ENCODE data around the gene SNRNP40. TPM values are rescaled to one million over a fixed set of nuclear protein-coding genes. Genes with fewer than 3 reads are reported as not detected.

SNRNP40 gene
- total RNA-seq, 1 donor from 2014 or later = 11.8 TPM

DNA sequence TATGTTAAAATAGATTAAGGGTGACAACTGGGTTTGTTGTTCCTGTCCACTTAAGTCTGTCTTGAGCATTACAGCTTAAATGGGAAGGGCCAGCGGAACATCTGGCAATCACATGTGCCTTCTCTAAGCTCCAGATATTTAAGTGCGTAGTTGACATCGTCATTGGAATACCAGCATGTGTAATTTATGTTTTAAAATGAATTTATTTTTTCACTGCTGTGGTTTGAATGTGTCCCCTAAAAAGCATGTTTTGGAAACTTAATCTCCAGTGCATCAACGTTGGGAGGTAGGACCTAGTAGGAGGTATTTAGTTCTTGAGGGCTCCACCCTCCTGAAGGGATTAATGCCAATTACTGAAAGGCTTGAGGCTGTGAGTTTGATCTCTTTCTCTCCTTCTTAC lies 13.6 kb upstream of the SNRNP40 start:
- intact Hi-C loops (cut with DNase I) = no loop called here
- Histone ChIP-seq H3K27me3 (no peaks in the 10 kb centered on the region), H3K4me3 (no peak overlapping the region), H3K36me3 (peaks cover 19 to 42% of the 10 kb centered on the region in 2 donors), H3K4me1 (peaks cover 0 to 3% of the 10 kb centered on the region in 2 donors), H3K27ac (no peak overlapping the region), H3K9me3 (no peaks in the 10 kb centered on the region)
- TF ChIP-seq, protein P1, sequence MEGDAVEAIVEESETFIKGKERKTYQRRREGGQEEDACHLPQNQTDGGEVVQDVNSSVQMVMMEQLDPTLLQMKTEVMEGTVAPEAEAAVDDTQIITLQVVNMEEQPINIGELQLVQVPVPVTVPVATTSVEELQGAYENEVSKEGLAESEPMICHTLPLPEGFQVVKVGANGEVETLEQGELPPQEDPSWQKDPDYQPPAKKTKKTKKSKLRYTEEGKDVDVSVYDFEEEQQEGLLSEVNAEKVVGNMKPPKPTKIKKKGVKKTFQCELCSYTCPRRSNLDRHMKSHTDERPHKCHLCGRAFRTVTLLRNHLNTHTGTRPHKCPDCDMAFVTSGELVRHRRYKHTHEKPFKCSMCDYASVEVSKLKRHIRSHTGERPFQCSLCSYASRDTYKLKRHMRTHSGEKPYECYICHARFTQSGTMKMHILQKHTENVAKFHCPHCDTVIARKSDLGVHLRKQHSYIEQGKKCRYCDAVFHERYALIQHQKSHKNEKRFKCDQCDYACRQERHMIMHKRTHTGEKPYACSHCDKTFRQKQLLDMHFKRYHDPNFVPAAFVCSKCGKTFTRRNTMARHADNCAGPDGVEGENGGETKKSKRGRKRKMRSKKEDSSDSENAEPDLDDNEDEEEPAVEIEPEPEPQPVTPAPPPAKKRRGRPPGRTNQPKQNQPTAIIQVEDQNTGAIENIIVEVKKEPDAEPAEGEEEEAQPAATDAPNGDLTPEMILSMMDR (IDR thresholded peaks at IDR 0.05) = no peak
- no peak for DNase-seq (ENCODE audit: low spot score in 2 of 2)

DNA sequence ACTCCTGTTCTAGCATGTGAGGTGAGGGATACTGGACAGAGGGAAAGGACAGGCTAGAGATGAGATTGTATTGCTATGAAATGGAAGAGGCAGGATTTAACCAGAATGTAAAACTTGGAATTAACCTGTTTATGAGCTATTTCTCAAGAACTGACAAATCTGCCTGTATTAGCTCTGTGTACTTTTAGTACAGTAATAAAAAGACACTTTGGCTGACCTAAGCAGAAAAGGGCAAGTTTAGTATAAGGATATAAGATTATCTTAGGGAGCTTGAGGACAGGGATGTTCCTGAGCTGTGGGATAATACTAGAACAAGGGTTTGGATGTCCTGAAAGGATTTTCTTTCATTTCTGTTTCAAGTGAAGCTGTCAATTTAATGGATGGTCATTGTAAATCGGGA lies 11.4 kb upstream of the SNRNP40 start:
- DNase-seq (ENCODE audit: low spot score in 2 of 2) = no peak
- Histone ChIP-seq H3K36me3 (peaks cover 10 to 32% of the 10 kb centered on the region in 2 donors), H3K27ac (no peak overlapping the region), H3K9me3 (no peaks in the 10 kb centered on the region), H3K27me3 (no peaks in the 10 kb centered on the region), H3K4me1 (peaks cover 0 to 3% of the 10 kb centered on the region in 2 donors), H3K4me3 (no peak overlapping the region)
- TF ChIP-seq, protein P1 (IDR thresholded peaks at IDR 0.05) = no peak
- intact Hi-C loops (cut with DNase I) = no loop called here

DNA sequence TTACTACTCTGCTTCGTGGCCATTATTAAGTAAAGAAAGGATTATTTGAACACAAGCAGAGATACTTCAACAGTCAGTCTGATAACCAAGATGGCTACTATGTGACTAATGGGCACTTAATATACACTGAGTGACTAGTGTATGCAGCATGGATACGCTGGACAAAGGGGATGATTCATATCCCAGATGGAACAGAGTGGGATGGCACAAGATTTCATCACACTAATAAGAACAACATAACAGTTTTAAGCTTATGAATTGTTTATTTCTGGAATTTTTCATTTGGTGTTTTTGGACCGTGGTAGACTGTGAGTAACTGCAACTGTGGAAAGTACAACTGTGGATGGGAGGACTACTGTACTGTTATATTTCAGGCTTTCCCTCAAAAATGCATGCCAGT lies 9.7 kb upstream of the SNRNP40 start:
- intact Hi-C loops (cut with DNase I) = no loop called here
- Histone ChIP-seq H3K4me3 (no peak overlapping the region), H3K27me3 (no peaks in the 10 kb centered on the region), H3K36me3 (peaks cover 4 to 14% of the 10 kb centered on the region in 2 donors), H3K27ac (no peak overlapping the region), H3K9me3 (no peaks in the 10 kb centered on the region), H3K4me1 (peaks cover 0 to 3% of the 10 kb centered on the region in 2 donors)
- DNase-seq (ENCODE audit: low spot score in 2 of 2) = no peak
- TF ChIP-seq, protein P1 (IDR thresholded peaks at IDR 0.05) = no peak

DNA sequence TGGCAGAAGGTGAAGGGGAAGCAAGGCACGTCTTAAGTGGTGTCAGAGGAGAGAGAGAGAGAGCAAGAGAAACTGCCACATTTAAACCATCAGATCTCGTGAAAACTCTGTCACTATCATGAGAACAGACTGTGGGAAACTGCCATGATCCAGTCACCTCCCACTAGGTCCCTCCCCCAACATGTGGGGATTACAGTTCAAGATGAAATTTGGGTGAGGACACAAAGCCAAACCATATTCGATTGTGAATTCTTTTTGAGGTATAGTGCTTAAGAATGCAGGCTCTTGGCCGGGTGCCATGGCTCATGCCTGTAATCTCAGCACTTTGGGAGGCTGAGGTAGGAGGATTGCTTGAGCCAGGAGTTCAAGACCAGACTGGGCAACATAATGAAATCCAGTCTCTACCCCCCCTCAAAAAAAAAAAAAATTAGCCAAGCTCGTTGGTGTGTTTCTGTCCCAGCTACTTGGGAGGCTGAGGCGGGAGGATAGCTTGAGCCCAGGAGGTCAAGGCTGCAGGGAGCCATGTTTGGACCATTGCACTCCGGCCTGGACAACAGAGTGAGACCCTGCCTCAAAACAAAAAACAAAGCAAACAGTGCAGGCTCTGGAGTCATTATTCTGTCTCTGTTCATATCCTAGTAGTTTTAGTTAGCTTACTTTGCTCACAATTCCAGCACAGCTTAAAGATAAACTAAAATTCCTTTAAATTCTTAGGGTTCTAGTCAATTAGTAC lies 6.3 kb upstream of the SNRNP40 start:
- H3K36me3 ChIP-seq = peaks cover 0 to 8% of the 10 kb centered on the region in 2 donors
- H3K27ac ChIP-seq = no peak overlapping the region
- intact Hi-C loops (cut with DNase I) = no loop called here
- DNase-seq (ENCODE audit: low spot score in 2 of 2) = no peak
- no peaks in the 10 kb centered on the region for H3K9me3 ChIP-seq
- H3K4me1 ChIP-seq = peaks cover 2 to 20% of the 10 kb centered on the region in 2 donors
- no peaks in the 10 kb centered on the region for H3K27me3 ChIP-seq
- no peak overlapping the region for H3K4me3 ChIP-seq
- TF ChIP-seq, protein P1 (IDR thresholded peaks at IDR 0.05) = no peak

DNA sequence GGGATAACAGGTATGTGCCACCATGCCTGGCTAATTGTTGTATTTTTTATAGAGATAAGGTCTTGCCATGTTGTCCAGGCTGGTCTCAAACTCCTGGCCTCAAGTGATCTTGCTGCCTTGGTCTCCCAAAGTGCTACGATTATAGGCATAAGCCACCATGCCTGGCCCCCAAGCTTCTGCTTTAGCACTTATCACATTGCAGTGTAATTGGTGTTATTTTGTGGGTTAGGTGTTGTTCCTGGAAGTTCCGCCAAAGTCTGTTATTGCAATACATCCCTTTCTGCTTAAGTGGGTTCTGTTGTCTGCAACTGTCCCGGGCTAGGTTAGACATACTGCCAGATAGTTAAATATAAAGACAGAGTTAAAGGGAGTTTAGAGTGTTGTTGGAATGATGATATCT lies 3.6 kb upstream of the SNRNP40 start:
- Histone ChIP-seq H3K4me3 (no peak overlapping the region), H3K36me3 (peaks cover 0 to 6% of the 10 kb centered on the region in 2 donors), H3K27me3 (no peaks in the 10 kb centered on the region), H3K4me1 (peaks cover 4 to 27% of the 10 kb centered on the region in 2 donors), H3K27ac (no peak overlapping the region), H3K9me3 (no peaks in the 10 kb centered on the region)
- intact Hi-C loops (cut with DNase I) = no loop called here
- TF ChIP-seq, protein P1 (IDR thresholded peaks at IDR 0.05) = no peak
- no peak for DNase-seq (ENCODE audit: low spot score in 2 of 2)

All from ascending aorta (tissue), 2 donors.